KMS-11 (cell line): ENCODE measurements around the gene LYZ.

Experiments
- H2AFZ ChIP-seq: fragments of 200-600 bp; sonication (generic); 2 replicates; pipeline ENCODE4 v1.6.1; 2016; ENCODE audit warnings: antibody characterized with exemption, mixed run types, low read depth
- H3K27ac ChIP-seq: fragments of 200-600 bp; sonication (generic); 2 replicates; pipeline ENCODE4 v1.6.1; 2016; ENCODE audit warnings: mild to moderate bottlenecking, mixed run types
- H3K27me3 ChIP-seq: fragments of 200-600 bp; sonication (generic); 2 replicates; pipeline ENCODE4 v1.6.1; 2017; ENCODE audit warnings: mild to moderate bottlenecking, low read depth, mixed run types, moderate library complexity; ENCODE audit not compliant: insufficient read depth
- H3K36me3 ChIP-seq: fragments of 200-600 bp; sonication (generic); 2 replicates; pipeline ENCODE4 v1.6.1; 2017; ENCODE audit warnings: mild to moderate bottlenecking, mixed run types; ENCODE audit not compliant: insufficient read depth
- H3K4me1 ChIP-seq: fragments of 200-600 bp; sonication (generic); 2 replicates; pipeline ENCODE4 v1.6.1; 2016; ENCODE audit warnings: mild to moderate bottlenecking, low read depth, mixed run types; ENCODE audit not compliant: poor library complexity, severe bottlenecking
- H3K4me2 ChIP-seq: fragments of 200-600 bp; sonication (generic); 2 replicates; pipeline ENCODE4 v1.7.0; 2016; ENCODE audit warnings: mild to moderate bottlenecking, mixed run types
- H3K4me3 ChIP-seq: fragments of 200-600 bp; sonication (generic); IDR thresholded peaks from 2 replicates; pipeline ENCODE4 v1.6.1; 2017; ENCODE audit warnings: low read depth, low read length, mixed read lengths; ENCODE audit not compliant: insufficient read depth
- H3K79me2 ChIP-seq: fragments of 200-600 bp; sonication (generic); 2 replicates; pipeline ENCODE4 v1.6.1; 2016; ENCODE audit warnings: low read depth, mixed run types; ENCODE audit not compliant: insufficient read depth
- H3K9ac ChIP-seq: fragments of 200-600 bp; sonication (generic); 2 replicates; pipeline ENCODE4 v1.6.1; 2016; ENCODE audit warnings: mild to moderate bottlenecking, mixed run types
- H4K20me1 ChIP-seq: fragments of 200-600 bp; sonication (generic); 2 replicates; pipeline ENCODE4 v1.6.1; 2016; ENCODE audit warnings: mild to moderate bottlenecking, mixed run types; ENCODE audit not compliant: insufficient read depth
- CTCF ChIP-seq: fragments of 200-600 bp; sonication (generic); conservative IDR thresholded peaks from 2 replicates; pipeline ENCODE4 v1.6.1; 2017; ENCODE audit warnings: low read depth, mild to moderate bottlenecking, antibody characterized with exemption, low read length, moderate library complexity, mixed read lengths

The LYZ gene

GRCh38 chr12:69341328-69341727 lies 6.9 kb upstream of the LYZ start:
- no peak for TF ChIP-seq CTCF
- Histone ChIP-seq H3K27ac (no peak overlapping the region), H3K9ac (no peak overlapping the region), H3K27me3 (no peaks in the 10 kb centered on the region), H3K79me2 (no peaks in the 10 kb centered on the region), H2AFZ (no peak overlapping the region), H3K4me2 (no peak overlapping the region), H4K20me1 (no peaks in the 10 kb centered on the region), H3K36me3 (no peaks in the 10 kb centered on the region), H3K4me3 (no peak overlapping the region), H3K4me1 (no peaks in the 10 kb centered on the region)

DNA sequence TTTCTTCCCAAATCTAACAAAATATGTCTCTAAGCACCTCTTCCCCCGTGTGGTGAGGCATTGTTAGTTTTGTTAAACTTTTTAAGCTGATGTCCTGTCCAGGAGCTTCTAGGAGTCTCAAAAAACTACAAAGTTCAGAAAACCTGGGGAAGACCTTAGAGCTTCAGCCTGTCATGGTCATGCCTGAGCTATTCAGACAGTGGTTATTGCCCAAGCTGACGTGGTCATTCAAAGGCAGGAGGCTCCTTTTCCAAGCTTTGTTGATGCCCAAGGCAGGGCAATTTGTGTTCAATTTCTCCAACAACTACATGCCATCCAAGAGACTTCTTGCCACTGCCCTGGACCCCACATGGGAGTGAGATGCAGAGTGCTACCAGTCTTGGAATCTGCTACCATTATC lies 5.8 kb upstream of the LYZ start:
- Histone ChIP-seq H2AFZ (no peak overlapping the region), H3K4me2 (no peak overlapping the region), H3K4me1 (no peaks in the 10 kb centered on the region), H3K9ac (no peak overlapping the region), H3K27ac (no peak overlapping the region), H3K79me2 (no peaks in the 10 kb centered on the region), H4K20me1 (no peaks in the 10 kb centered on the region), H3K27me3 (no peaks in the 10 kb centered on the region), H3K36me3 (no peaks in the 10 kb centered on the region), H3K4me3 (no peak overlapping the region)
- no peak for TF ChIP-seq CTCF

- Histone ChIP-seq H3K4me2 (no peak overlapping the region), H3K27me3 (no peaks in the 10 kb centered on the region), H3K9ac (no peak overlapping the region), H4K20me1 (no peaks in the 10 kb centered on the region), H3K27ac (no peak overlapping the region), H3K79me2 (no peaks in the 10 kb centered on the region), H3K4me3 (no peak overlapping the region), H3K4me1 (no peaks in the 10 kb centered on the region), H3K36me3 (no peaks in the 10 kb centered on the region), H2AFZ (no peak overlapping the region)
- no peak for TF ChIP-seq CTCF
Measured at GRCh38 chr12:69343357-69343756, 4.8 kb upstream of the LYZ start.

- TF ChIP-seq CTCF, result no peak
- Histone ChIP-seq H4K20me1 (no peaks in the 10 kb centered on the region), H3K9ac (no peak overlapping the region), H3K4me3 (no peak overlapping the region), H2AFZ (no peak overlapping the region), H3K4me2 (no peak overlapping the region), H3K36me3 (no peaks in the 10 kb centered on the region), H3K27ac (no peak overlapping the region), H3K4me1 (no peaks in the 10 kb centered on the region), H3K79me2 (no peaks in the 10 kb centered on the region), H3K27me3 (no peaks in the 10 kb centered on the region)
Measured at GRCh38 chr12:69343885-69344612, 4.1 kb upstream of the LYZ start.
